UCSD-AML1 (cell line): ENCODE results near the gene PDE8A.
A peak's percentile ranks its signal among the peaks of the same experiment; 100 is the strongest.
"Not testable (repeated sequence)": the region's sequence is repeated elsewhere in the genome, so short reads cannot be mapped to it uniquely, and the experiment has no call there.

Experiments
- DNase-seq: peaks from one replicate; lab custom pipeline; 2025; ENCODE audit not compliant: unreplicated experiment; lab: John Stamatoyannopoulos, UW

PDE8A gene

DNA sequence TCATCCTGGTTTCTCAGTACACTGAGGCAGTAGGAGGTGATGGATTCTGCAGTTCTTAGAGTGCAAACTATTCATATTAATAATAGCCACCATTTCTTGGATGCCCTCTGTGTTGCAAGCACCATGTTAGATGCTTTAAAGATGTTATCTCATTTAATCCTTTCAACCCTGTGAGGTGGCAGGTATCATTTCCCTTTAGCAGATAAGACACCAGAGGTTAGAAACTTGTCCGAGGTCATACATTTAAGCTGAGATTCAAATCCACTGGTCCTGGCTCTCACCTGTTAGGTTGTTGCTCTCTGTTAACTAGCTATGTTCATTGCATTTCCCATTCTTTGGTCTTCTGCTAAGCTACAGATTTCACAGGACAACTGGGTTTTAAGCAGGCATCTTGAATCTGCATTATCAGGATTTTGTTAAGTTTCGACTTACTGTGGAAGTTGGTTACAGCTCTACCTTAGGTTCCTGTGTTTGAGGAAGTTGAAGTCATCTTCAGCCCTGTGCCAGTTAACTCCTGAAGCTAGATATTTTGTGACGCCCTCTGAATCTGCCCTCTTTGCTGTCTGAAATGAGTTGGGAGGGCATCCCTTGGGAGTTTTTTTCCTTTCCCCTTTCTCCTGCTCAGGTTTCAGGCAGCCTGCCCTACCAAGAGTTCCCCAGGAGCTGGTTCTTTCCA, 6.4 kb downstream of the PDE8A start:
- no peak for DNase-seq

DNA sequence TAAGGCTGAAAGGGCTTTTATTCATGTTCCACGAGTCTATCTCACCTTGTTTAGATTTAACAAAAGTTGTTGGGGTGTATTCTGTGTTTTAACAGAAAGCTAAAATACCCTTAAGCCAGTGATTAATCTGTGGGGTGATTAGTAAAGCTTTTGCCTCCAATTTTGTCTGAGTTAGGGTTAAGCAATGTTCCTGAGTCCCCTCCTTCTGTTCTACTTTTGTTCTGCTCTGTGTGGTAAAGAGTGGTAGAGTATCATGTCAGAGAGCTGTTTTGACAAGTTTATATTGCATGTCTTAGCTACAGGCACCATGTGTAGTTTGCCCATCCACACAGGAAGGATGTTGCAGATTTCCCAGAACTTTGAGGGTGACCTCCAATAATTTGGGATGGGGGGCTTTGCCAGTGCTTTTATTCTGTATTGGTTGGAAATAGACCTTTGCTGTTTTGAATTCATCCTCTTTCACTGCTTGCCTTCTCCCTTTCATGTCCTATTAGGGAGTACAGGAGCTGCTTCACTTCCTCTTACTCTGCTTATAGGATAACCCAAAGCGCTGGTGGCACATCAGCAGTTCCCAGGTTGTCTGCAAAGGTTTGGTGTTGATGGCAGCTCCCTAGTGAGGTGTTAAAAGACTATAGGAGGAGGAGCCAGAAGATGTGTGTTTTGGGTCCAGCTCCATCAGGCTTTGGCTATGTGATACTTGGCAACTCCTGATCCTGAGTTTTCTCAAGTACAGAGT, 7.4 kb downstream of the PDE8A start:
- DNase-seq: no peak

DNA sequence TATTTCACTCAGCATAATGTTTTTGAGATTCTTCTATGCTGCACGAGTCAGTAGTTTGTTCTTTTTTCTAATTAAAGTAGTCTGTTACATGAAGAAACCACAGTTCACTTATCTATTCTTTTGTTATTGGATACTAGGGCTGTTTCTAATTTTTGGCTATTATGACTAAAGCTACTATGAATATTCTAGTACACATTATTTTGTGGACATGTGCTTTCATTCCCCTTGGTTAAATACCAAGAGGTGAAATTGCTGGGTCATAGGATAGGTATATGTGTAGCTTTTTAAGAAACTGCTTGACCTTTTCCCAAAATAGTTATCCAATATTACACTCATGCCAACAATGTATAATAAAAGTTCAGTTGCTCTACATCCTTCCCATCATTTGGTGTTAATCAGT, 8.9 kb downstream of the PDE8A start:
- no peak for DNase-seq

DNA sequence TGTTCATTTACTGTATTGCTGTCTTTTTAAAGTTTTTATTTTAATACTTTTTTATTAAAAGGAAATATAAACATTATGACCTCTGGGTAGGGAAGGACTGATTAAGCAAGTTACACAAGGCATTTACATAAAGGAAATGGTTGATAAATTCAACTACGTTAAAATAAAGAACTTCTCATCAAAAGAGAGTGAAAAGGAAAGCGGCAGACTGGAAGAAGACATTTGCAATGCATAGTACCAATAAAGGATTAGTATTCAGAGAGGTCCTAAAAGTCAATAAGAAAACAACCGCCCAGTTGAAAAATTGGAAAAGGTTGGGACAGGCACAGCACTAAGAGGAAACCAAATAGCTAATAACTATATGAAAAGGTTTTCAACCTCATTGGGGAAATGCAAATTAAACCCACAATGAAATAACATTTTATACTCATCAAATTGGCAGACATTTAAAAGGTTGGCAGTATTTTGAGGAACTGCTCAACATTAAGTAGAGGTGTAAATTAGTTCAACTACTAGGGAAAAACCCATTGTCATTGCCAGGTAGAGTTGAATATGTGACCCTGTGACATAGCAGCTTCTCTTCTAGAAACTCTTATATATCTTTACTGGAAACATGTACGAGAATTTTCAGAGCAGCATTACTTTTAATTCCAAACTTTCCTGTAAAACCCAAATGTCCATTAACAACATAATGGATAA, 9.5 kb downstream of the PDE8A start:
- no peak for DNase-seq

DNA sequence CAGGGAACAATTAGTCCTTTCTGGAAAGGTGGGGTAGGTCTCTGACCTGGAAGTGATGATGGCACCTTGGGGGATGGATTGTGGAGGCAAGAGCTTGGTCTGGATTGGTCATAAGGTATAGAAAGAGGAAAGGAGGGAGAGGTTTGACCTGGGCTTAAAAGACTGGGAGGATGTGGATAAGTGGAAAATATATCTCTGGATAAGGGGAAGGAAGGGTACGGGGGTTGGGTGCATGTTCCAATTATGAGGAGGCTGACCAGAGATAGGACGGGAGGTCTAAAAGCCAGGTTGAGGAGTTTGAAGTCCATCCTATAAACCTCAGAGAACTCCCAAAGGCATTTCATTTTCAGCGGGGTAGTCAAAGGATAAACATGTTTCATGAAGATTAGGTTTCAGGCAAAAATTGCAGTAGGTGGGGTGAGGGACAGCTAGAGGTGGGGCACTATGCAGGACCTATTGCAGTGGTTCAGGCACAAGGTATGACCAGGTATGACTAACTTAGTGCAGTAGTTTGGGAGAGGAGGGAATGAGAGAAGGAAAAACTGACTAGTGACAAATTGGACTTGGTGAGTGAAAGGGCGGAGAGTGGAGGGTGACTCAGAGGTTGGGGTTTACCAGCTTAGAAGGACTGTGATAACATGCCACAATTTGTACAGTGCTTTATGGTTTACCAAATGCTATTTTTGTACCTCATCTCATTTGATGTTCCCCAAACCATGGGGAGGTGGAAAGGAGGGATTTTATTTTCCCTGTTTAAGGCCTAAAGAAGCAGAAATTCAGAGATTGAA, 10.7 kb downstream of the PDE8A start:
- no peak for DNase-seq

DNA sequence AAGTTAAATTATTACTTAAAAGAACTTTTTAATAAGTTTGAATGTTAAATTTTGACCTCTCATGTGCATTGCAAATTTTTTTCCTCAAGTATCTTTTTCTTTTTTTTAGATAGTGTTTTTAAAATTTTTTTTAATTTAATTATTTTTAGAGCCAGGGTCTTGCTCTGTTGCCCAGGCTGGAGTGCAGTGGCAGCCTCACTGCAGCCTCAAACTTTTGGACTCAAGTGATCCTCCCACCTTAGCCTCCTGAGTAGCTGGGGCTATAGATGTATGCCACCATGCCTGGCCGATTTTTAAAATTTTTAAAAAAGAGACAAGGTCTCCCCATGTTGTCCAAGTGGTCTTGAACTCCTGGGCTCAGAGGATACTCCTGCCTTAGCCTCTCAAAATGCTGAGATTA, 14.4 kb downstream of the PDE8A start:
- no peak for DNase-seq

DNA sequence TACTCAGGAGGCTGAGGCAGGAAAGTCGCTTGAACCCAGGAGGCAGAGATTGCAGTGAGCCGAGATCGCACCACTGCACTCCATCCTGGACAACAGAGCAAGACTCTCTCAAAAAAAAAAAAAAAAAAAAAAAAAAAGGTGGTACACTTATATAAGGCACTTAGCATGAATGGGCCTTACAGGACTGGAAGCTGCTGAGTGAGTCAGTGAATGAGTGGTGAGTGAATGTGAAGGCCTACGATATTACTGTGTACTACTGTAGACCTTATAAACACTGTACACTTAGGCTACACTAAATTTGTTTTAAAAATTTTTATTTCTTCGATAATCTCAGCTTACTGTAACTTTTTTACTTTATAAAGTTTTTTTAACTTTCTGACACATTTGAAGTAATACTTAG, 15.1 kb downstream of the PDE8A start:
- not testable (repeated sequence) for DNase-seq

DNA sequence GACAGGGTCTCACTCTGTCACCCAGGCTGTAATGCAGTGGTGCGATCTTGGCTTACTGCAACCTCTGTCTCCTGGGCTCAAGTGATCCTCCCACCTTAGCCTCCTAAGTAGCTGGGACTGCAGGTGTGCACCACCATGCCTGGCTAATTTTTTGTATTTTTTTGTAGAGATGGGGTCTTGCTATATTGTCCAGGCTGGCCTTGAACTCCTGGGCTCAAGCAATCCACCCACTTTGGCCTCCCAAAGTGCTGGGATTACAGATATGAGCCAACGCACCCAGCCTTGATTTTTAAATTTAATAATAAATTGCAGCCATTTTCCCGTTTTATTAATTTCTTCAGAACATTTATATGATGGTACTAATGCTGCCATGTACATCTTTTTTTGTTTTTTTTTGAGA, 15.6 kb downstream of the PDE8A start:
- not testable (repeated sequence) for DNase-seq

DNA sequence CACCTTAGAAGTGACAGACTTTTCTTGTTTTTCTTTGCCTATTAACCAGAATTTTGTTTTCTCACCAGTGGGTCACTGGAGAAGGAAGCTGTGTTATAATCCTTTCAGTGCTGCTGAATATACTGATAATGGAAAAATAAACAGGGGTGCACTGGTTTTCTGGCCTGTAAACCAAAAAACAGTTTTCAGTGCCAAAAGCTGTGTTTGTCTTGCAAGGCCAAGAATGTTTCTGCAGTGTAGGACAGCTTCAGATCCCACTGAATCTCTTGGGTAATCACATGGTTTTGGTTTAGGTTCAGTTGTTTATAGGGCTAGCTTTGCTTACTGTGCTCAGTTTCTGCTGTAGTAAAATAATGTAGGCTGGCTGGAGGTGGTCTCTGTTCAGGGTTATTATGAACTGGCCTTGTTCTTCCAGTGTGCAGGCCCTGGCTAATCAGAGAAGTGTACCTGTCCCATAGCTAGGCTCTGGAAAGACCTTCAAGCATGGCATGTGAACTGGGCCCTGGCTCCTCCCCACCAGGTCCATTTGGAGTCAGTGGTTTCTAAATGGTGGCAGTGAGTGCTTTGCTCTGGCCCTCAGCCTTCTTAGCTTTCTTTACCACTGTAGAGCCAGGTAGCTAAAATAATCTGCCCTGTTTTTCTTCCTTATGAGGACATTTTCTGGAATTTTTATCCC, 18.7 kb downstream of the PDE8A start:
- DNase-seq: no peak

DNA sequence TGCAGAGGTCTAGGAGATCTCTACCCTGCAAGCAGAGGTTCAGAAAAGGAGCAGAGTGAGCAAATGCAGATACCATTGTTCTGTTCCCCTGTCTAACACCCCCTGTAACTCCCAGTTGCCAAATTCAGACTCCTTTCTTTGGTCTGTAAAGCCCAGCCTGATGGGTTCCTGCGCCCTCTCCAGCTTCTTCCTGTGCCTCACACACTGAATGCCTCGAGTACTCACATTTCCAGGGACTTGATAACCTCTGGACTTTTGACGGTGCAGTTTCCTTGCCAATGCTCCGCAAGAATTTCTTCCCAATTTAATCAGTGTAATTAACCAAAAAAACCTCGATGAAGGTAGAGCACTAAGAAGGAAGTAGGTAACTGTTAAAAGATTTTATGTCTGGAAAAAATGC, 19.3 kb downstream of the PDE8A start:
- DNase-seq: no peak

DNA sequence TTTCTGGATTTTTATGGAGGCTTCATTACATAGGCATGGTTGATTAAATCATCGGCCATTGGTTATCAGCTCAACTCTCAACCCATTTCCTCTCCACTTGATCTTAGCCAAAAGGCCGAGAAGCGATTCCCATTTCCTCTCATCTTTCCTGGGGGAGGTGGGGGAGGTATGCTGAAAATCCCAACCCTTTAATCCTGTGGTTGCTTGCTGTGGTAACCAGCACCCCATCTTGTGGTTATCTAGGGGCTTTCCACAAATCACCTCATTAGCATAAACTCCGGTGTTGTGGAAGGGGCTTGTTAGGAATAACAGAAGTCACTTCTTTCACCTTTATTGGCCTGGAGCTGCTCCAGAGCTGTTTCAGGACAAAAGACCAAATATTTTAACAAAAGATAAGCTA, 20.9 kb downstream of the PDE8A start:
- no peak for DNase-seq

DNA sequence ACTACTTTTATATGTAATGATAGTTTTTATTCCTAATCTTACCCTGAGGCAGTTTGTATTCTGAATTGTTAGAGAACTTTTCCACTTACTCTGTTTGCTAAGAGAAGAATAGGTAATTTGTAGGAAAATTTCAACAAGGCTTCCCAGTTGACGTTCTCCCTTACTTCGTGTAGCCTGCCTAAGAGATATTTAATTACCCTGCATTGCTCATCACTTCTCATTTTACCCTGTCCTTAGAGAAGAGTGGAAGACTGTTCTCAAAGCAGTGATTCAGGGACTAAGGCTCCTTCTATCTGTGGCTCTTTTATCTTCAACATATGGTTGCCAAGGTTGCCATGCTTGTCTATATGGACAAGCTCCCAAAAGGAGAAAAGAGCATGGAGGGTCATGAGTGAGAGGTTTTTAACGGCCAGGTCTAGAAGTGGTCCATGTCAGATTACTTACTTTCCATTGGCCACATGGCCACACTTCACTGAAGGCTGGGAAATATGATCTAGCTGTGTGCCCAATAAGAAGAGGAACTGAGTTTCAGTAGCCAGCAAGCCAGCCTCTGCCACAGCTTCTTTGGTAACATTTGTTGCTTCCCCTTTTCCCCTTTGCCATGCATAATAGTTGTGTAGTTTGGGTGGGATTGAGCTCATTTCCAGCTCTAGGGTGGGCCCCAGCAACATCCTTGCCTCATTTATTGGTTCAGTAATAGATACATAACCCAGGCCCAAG, 22.1 kb downstream of the PDE8A start:
- DNase-seq: peak; percentile 30

DNA sequence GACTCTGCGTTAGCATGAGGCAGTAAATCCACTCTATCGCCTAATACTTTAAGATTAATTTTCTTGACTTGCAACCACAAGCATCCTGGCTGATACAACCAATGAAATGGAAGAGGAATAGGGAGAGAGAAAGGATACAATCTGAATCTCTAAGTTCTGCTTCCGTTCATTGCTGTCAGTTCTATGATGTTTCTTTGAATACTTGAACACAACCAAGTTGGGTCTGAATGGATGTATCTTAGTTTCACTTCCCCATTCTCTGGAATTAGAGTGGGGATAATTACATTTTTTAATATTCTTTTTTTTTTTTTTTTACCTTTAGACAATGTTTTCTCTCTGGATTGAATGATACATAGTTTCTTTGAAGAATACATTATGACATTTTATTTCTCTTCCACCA, 22.9 kb downstream of the PDE8A start:
- no peak for DNase-seq

DNA sequence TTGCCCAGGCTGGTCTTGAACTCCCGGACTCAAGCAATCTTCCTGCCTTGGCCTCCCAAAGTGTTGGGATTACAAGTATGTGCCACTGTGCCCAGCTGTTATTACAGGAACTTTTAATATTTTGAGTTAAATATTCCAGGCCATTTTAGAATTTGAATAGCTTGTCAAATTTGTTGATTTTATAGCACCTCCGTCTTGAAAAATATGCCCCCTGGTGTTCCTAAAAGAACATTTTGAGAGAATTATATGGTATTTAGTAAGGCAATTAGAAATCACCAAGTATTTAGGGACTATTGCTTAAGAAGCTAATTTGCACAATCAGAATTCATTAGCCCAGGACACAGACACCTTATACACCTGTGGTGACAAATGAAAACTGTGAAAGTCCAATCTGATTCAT, 23.7 kb downstream of the PDE8A start:
- no peak for DNase-seq

DNA sequence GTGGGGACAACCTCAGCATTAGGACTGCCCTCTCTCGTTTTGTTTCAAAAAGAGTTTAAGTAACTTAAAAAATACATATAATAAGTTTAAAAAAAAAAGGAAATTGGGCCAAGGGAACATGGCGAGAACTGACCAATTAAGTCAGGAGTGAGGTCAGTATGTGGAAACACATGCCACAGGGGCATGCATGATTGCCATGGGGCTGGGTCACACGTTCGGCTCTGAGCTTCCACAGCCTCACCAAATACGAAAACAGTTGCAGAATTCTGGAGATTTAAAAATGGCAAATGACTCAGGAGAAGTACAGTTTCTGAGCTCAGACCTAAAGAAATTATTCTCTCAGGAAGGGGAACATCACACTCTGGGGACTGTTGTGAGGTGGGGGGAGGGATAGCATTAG, 24.1 kb downstream of the PDE8A start:
- no peak for DNase-seq

DNA sequence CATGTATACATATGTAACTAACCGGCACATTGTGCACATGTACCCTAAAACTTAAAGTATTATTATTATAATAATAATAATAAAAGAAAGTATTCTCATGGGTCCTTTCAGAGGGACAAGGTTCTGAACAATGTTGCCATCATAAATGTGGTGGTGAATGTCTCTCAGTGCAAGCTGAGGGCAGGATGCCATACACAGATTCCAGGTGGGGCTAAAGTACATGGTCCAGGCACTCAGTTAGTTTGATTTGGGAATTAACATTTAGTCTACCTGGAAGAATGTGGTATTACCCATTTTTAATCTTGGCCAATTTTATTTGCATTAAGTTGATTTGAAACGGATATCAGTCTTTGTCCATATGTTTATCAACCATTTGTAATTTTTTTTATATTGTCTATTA, 24.5 kb downstream of the PDE8A start:
- DNase-seq: no peak

DNA sequence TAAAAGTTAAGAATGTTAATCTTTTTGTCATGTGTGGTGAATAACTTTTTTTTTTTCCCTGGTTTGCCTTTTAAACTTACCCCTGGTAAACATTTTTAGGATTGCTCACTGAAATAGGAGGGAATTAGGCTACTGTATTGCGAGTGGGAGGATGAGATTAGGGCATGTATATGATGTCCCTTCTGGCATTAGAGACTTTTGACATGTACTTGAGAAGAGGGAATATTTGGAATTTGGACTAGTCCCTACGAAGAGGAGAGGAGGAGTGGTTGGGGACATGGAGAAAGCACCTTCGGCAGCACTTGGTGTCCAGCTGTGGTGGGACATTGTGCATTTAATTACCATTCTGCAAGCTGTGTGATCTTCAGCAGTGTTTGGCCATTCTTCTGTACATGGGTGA, 25.0 kb downstream of the PDE8A start:
- no peak for DNase-seq

DNA sequence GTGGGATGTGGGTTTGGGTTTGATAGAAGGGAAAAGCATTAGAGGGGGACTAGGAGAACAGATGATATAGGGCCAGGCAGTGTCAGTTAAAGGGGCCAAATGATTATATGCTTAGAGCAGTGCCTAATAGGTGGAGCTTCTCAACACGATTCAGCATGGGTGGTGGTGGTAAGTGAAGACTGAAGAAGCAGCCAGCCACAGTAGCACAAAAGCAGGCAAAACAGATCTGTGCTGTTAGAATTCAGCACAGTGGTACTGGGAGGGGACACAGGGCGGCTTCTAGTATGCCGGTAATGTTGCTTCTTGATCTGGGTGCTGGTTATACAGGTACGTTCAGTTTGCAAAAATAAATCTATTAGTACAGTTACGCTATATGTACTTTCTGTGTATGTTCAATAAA, 25.5 kb downstream of the PDE8A start:
- no peak for DNase-seq

DNA sequence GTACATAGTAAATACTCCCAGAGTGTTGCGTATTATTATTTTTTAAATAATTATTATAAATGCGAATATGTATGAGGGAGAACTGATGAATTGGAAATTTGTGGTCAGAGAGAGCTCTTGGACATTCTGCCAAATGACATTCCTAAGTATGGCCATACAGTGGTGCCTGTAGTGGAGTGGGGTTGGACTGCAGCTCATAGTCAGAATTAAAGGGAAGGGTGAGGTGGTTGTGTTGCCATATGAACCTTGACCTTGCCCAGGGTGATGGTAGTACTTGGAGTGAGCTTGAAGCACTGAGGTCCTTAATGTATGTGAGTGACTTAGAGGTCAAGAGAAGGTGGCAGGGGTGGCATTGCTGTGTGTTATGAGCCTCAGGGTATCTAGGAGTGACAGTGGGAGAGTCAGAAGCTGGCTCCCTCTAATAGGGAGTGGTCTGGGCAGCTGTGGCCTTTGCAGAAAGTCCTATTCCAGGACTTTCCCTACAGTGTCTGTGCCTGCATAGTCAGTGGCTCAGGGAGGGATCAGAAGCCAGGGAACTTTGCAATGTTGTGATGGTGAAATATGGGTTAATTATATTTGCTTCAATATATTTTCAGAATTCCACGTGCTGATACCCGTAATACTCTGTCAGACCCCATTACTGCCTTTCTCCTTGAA, 26.2 kb downstream of the PDE8A start:
- no peak for DNase-seq
